HG02798 (cell line): Measurements from ENCODE around the gene OR6F1.
"Not testable (repeated sequence)": the region's sequence is repeated elsewhere in the genome, so short reads cannot be mapped to it uniquely, and the experiment has no call there.

Experiments
- ATAC-seq: cut with Tn5 transposase; IDR thresholded peaks from one replicate; pipeline ENCODE4 v1.9.1; 2021; ENCODE audit warnings: mild to moderate bottlenecking; ENCODE audit not compliant: unreplicated experiment, poor library complexity

Gene OR6F1

GRCh38 chr1:247716546-247716945, at the start of gene OR6F1:
TSS of gene OR6F1 (minus strand) at chr1:247716646. CDS start at chr1:247712755, 3,891 bp downstream.
- no peak for ATAC-seq

GRCh38 chr1:247760456-247760855, 44.0 kb upstream of the OR6F1 start, which contains the start of gene OR1C1:
TSS of gene OR1C1 (minus strand) at chr1:247760556. CDS start at chr1:247758406, 2,150 bp downstream.
- ATAC-seq, result no peak

DNA sequence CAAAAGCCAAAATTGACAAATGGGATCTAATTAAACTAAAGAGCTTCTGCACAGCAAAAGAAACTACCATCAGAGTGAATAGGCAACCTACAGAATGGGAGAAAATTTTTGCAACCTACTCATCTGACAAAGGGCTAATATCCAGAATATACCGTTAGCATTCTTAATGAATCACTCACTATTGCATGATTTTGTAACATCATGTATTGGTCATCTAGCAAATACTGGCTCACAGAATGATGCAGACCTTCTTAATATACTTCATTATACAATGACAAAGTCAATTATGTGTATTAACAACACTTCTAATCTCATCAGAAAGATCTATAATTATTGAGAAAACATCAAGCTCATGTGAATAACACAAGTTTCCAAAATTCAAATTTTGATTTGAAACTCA, 37.9 kb upstream of the OR6F1 start:
- not testable (repeated sequence) for ATAC-seq

DNA sequence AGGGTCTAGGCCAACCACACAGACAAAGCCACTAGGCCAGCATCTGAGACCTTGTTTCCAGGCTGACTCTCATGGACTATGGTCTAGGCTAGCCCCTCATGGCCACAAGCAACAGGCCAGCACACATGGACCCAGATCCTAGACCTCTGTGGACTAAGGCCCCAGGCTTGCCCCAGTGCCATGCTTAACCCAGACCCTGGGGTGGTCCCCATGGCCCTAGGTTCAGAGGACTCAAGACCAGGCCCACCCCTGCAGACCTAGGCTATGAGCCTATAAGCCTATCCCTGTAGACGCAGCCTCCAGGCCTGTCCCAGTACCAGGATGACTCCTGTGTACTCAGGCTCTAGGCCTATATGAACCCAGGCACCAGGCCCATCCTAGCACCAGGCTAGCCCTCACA, 33.4 kb upstream of the OR6F1 start:
- no peak for ATAC-seq

- ATAC-seq, result no peak
Observed at GRCh38 chr1:247748041-247748440, 31.6 kb upstream of the OR6F1 start, which contains the start of gene OR14A2. TSS of gene OR14A2 (minus strand) at chr1:247748141.

- no peak for ATAC-seq
Observed at GRCh38 chr1:247747616-247748015, 31.2 kb upstream of the OR6F1 start.

DNA sequence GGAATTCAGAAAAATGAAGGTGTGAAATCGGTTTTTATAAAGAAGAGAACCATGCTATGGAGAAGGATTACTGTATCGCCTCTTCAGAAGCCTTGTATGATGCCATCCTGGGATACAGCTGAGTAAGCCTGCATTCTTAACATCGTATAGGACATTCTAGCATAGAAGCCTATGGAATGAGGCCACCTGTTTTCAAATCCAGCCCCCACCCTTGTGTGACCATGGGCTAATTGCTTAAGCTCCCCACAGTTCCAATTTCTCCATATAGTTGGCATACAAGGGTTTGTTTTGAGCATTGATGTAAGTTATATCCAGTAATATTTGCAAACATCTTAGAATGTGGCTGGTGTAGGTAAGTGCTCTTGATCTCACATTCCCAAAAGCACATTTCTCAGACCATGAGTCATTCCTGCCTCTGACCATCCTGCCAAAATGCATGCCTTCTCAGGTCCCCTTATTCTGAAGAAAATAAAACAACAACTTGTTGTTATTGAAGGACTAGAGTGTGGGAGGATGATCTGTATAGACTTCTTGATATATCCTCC, 30.0 kb upstream of the OR6F1 start:
- ATAC-seq, result no peak

DNA sequence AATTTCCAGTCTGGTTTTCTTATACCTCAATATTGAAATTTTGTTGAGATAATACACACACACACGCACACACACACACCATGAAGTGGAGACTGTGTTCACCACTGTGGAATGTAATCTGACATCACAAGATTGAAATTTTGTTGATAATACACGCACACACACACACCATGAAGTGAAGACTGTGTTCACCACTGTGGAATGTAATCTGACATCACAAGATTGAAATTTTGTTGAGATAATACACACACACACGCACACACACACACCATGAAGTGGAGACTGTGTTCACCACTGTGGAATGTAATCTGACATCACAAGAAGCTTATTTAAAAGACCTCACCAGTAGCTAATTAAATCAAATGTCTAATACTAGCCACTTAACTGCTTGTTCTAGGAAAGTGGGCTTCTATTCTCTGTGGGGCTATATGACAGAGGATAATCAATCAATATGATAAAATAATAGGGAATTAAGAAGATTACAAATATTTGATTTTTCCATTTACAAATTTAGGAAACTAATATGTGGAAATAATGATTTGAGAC, 25.8 kb upstream of the OR6F1 start:
- ATAC-seq, result not testable (repeated sequence)

DNA sequence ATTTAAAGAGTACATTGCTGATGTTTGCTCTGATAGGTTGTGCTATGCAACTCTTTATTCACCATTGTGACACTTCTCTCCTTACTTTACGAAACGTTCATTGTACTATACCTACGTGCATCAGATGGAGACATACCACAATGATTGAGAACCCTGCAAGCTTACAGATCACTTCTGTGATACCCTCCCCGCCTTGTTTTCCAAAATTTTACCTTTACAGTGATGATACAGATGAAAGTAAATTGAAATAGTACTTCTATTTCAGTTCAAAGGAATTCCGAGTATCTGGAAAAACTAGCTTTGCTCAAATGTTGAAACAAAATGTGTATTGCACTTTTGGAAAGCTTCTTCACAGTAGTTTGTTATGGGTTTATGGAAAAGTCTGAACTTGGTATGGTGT, 25.3 kb upstream of the OR6F1 start:
- ATAC-seq, result no peak

GRCh38 chr1:247740721-247741120, 24.3 kb upstream of the OR6F1 start:
- ATAC-seq, result no peak

DNA sequence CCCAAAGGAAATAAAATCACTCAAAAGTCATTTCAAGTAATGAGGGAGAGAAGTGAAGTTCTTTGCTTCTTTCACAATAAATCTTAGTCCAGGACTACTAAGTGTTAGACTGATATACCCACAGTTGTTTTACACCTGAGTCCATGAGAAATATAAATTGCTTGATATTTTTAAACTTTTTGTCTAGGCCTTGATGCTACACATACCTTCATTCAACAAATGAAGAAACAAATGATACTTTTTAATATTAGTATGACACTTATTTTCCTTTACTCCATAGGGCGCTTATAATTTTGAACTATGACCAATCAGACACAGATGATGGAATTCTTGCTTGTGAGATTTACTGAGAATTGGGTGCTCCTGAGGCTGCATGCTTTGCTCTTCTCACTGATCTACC, 21.9 kb upstream of the OR6F1 start, which contains the start of gene OR14K1:
Gene OR14K1 (plus strand): TSS at position 301 of the 400 bp plus-strand sequence. CDS start 0 bp downstream, at position 301.
- no peak for ATAC-seq

- no peak for ATAC-seq
Observed at GRCh38 chr1:247721222-247721621, 4.8 kb upstream of the OR6F1 start.

GRCh38 chr1:247713753-247714152, 2.7 kb downstream of the OR6F1 start:
- no peak for ATAC-seq

DNA sequence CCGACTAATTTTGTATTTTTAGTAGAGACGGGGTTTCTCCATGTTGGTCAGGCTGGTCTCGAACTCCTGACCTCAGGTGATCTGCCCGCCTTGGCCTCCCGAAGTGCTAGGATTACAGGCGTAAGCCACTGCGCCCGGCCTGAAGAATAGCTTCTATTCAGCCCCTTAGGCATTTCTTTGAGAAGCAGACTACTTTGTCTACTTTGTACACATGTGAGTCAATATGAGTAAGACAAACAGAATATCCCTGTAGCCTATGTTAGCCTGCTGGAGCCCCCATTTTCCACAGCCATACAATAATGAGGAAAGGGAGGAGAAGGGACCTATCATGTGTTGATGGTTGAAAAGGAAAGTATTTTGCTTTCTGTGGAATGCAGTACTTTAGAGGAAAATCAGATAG, 5.8 kb downstream of the OR6F1 start:
- ATAC-seq, result not testable (repeated sequence)

DNA sequence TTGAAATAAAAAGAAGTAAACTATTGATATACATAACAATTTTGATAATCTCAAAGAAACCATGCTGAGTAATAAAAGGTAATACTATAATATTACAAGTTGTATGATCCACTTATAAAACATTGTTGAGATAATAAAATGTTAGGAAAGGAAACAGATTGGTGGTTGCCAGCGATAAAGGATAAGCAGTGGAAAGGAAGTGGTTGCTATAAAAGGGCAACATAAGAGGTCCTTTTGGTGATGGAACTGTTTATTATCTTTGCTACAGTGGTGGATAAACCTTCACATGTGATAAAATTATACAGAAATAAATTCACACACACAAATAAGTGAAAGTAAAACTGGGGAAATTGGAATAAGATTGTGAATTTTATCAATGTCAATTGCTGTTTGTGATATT, 15.1 kb downstream of the OR6F1 start:
- no peak for ATAC-seq

GRCh38 chr1:247681288-247681897, 35.1 kb downstream of the OR6F1 start:
- peak; percentile 91 for ATAC-seq

DNA sequence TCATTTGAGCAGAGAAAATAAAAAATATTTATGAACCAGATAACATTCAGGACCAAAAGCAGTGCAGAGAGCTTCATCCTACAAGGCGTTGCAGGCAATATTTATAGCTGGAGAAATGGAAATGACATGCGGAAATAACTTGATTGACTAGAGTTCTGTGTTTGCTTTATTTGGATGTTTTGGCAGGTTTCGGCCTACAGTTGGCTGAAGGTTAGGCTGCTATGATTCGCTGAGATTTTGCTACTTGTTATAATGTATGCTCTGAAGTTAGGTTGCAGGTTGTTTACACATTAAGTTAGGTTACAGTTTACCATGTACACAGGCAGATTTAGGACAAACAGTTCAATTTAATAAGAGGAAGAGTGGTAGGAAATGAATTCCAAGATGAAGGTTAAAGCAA, 36.3 kb downstream of the OR6F1 start:
- ATAC-seq, result no peak

DNA sequence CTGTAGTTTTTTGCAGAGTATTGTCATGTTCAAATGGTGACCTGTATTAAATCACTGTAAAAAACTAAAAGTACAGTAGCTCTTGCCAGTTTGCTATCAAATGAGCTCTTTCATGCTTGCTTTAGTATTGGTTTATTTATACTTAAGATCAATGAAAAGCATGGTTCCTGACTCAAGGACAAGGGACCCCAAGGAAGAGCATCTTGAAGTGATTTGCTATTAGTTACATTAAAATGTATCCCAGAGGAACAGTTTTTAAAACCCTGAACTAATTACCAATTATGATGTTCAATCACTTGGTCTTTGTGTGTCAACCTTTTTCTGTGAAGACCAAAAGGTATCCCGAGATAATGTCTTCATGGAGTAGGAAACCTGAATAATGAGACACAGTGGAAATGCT, 36.8 kb downstream of the OR6F1 start, which contains the start of gene OR13G1:
Gene OR13G1 (minus strand): TSS at position 101 of the 400 bp plus-strand sequence. CDS start 6,698 bp downstream, outside the sequence.
- ATAC-seq, result no peak

GRCh38 chr1:247669225-247669624, 47.2 kb downstream of the OR6F1 start:
- no peak for ATAC-seq
